Measurements from ENCODE around the gene OR2D3. TPM values are rescaled to one million over a fixed set of nuclear protein-coding genes. Genes with fewer than 3 reads are reported as not detected.
A peak's percentile ranks its signal among the peaks of the same experiment; 100 is the strongest.

The OR2D3 gene
- polyA plus RNA-seq, 4 donors, result not detected

DNA sequence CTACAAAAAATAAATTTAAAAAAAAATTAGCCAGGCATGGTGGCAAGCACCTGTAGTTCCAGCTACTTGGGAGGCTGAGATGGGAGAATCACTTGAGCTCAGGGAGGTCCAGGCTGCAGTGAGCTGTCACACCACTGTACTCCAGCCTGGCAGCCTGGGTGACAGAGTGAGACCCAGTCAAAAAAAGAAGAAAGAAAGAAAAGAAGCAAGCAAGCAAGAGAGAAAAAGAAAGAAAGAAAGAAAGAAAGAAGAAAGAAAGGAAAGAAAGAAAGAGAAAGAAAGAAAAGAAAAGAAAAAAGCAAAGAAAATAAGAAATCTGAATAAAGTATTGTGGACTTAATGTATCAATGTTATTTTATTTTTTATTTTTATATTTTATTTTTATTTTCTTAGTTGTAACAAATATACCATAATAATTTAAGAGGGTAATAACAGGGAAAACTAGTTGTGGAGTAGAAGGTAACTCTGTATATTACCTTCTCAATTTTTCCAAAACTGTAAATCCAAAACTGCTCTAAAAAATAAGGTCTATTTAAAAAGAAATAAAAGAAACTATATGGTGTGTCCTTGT lies 4.3 kb downstream of the OR2D3 start:
- Histone ChIP-seq H3K27me3 (ENCODE audit: control insufficient read depth in 3 of 3, insufficient read depth in 3 of 3, low read length in 3 of 3) (no peaks in the 10 kb centered on the region), H3K4me1 (ENCODE audit: control insufficient read depth in 3 of 3, insufficient read depth in 2 of 3, low read depth in 1 of 3, low read length in 2 of 3) (peaks cover 0 to 7% (median 0%) of the 10 kb centered on the region in 3 donors), H3K9me3 (ENCODE audit: control insufficient read depth in 2 of 2, insufficient read depth in 1 of 2, low read depth in 1 of 2, low read length in 1 of 2) (no peaks in the 10 kb centered on the region), H3K36me3 (ENCODE audit: control insufficient read depth in 3 of 3, insufficient read depth in 2 of 3, low read depth in 1 of 3, low read length in 3 of 3) (no peaks in the 10 kb centered on the region), H3K27ac (ENCODE audit: low read depth in 1 of 3, low read length in 2 of 3) (no peak overlapping the region), H3K4me3 (ENCODE audit: low read depth in 1 of 3, low read length in 3 of 3) (no peak overlapping the region)
- peak; percentile 55 for FAIRE-seq
- no peak for DNase-seq

DNA sequence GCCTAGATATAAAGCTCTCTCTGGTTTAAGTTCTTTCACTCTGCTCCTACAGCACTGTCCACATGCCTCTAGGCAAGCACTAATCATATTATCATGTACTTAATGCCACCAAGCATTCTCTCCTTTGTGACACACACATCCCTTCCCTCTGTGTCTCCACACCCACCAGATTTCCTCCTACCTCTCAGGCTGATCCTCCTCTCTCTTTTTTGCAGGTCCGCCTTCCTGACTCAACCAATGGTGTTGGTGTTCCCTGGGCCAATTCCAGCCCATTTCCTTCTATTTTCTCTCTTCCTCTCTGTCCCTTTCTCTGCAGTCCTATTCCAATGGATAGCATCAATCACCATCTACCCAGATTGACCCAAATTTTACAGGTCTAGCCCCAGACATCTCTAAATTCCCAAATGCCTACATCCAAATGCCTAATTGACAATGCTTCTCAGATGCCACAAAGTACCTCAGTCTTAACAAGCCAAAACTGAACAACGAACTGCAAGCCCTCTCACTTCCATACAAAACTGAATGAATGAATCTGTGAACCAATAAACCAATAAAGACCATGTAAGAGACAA lies 4.9 kb downstream of the OR2D3 start:
- H3K27ac ChIP-seq (ENCODE audit: low read depth in 1 of 3, low read length in 2 of 3), result peak overlapping the region in 2 of 3 donors; percentile 58 to 92
- WGBS, 3 donors, result 52 to 64% (median 55%) methylated on average over 2 of the region's 2 CpGs
- no peaks in the 10 kb centered on the region for H3K36me3 ChIP-seq (ENCODE audit: control insufficient read depth in 3 of 3, insufficient read depth in 2 of 3, low read depth in 1 of 3, low read length in 3 of 3)
- FAIRE-seq (no peak), DNase-seq (peak in 1 of 2 donors; percentile 8)
- peak overlapping the region; percentile 37 to 84 (median 61) for H3K4me3 ChIP-seq (ENCODE audit: low read depth in 1 of 3, low read length in 3 of 3)
- no peaks in the 10 kb centered on the region for H3K27me3 ChIP-seq (ENCODE audit: control insufficient read depth in 3 of 3, insufficient read depth in 3 of 3, low read length in 3 of 3)
- H3K4me1 ChIP-seq (ENCODE audit: control insufficient read depth in 3 of 3, insufficient read depth in 2 of 3, low read depth in 1 of 3, low read length in 2 of 3), result peaks cover 0 to 7% (median 0%) of the 10 kb centered on the region in 3 donors
- H3K9me3 ChIP-seq (ENCODE audit: control insufficient read depth in 2 of 2, insufficient read depth in 1 of 2, low read depth in 1 of 2, low read length in 1 of 2), result no peaks in the 10 kb centered on the region

DNA sequence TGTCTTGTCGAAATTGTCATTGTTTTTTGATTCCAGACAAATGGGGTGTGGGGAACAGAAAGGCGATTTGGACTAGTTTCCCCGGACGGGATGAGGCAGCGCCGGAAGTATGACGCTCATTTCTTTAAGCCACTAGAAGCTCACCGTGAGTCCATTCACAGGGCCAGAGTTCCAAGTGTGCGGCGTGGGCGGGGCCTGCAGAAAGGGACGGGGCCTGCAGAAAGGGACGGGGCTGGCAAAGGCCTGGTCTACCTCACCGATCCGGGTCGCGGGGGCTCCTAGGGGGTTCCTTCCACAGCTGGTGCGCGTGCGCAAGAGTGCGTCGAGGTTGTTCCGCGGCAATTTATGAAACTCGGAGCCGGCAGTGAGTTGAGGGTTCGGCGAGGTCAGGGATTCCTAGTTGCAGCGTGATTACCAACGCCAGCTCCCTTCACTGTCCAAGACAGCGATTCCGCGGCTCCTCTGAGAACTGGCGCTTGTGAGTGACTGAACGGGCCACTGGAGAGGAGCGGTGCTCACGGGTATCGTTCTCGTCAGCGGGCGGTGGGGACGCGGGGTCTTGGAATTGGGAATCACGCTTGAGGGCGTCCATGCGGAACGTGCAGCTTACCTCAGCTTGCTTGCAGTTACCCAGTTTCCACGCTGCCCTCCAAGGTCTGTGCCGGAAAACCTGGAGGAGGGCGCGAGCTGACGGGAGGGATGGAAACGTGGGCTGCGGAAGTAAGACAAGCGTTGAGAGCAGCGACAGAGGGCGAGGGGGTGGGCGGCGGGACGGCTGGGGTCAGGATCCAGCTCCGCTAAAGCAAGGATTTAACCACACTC lies 5.6 kb downstream of the OR2D3 start, which contains the start of gene ZNF215:
TSS of gene ZNF215 (plus strand) at position 219 of the 822 bp plus-strand sequence. CDS start 5,847 bp downstream, outside the sequence.
- Histone ChIP-seq H3K9me3 (ENCODE audit: control insufficient read depth in 2 of 2, insufficient read depth in 1 of 2, low read depth in 1 of 2, low read length in 1 of 2) (no peaks in the 10 kb centered on the region), H3K36me3 (ENCODE audit: control insufficient read depth in 3 of 3, insufficient read depth in 2 of 3, low read depth in 1 of 3, low read length in 3 of 3) (no peaks in the 10 kb centered on the region), H3K27me3 (ENCODE audit: control insufficient read depth in 3 of 3, insufficient read depth in 3 of 3, low read length in 3 of 3) (no peaks in the 10 kb centered on the region), H3K4me1 (ENCODE audit: control insufficient read depth in 3 of 3, insufficient read depth in 2 of 3, low read depth in 1 of 3, low read length in 2 of 3) (peaks cover 0 to 7% (median 0%) of the 10 kb centered on the region in 3 donors), H3K27ac (ENCODE audit: low read depth in 1 of 3, low read length in 2 of 3) (peak within 1 kb of the TSS; percentile 43 to 92 (median 58)), H3K4me3 (ENCODE audit: low read depth in 1 of 3, low read length in 3 of 3) (peak within 1 kb of the TSS; percentile 37 to 84 (median 61))
- FAIRE-seq (no peak), DNase-seq (peak; percentile 84 to 86)
- 1 to 3% (median 2%) methylated on average over 60 to 61 of the region's 61 CpGs for WGBS, 3 donors

DNA sequence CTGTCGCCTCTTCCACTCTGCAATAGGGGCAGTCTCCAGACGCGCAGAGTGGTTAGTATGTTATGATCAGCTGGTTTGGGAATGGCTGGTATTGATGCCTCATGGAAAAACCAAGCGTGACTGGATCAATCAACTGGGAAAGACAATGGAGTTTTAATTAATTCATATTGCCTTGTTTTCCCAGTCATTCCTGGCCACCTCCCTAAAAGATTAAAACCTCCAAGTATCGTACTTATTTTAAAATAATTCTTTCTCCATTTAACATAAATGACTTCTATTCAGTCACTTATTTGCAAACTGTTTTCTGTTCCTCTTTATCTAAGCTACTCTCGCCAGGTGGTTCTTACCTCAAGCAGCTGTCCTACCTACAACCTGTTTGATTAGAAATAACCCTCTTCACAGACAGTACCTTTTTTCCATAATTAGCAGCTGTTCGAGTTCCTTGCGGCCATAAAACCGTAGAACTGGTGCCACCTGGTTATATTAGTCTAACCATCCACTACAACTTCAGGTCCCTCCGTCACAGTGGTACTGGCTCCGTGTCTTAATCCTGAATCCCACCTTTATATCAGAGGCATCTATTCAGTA lies 6.3 kb downstream of the OR2D3 start:
- FAIRE-seq, result no peak
- Histone ChIP-seq H3K27me3 (ENCODE audit: control insufficient read depth in 3 of 3, insufficient read depth in 3 of 3, low read length in 3 of 3) (no peaks in the 10 kb centered on the region), H3K36me3 (ENCODE audit: control insufficient read depth in 3 of 3, insufficient read depth in 2 of 3, low read depth in 1 of 3, low read length in 3 of 3) (peaks cover 0 to under 1% (median 0%) of the 10 kb centered on the region in 3 donors), H3K4me1 (ENCODE audit: control insufficient read depth in 3 of 3, insufficient read depth in 2 of 3, low read depth in 1 of 3, low read length in 2 of 3) (peaks cover 0 to 7% (median 0%) of the 10 kb centered on the region in 3 donors), H3K9me3 (ENCODE audit: control insufficient read depth in 2 of 2, insufficient read depth in 1 of 2, low read depth in 1 of 2, low read length in 1 of 2) (no peaks in the 10 kb centered on the region), H3K27ac (ENCODE audit: low read depth in 1 of 3, low read length in 2 of 3) (peak overlapping the region in 2 of 3 donors; percentile 58 to 92), H3K4me3 (ENCODE audit: low read depth in 1 of 3, low read length in 3 of 3) (peak overlapping the region; percentile 37 to 84 (median 61))
- peak; percentile 10 to 34 for DNase-seq
- WGBS, 3 donors, result 7 to 13% (median 13%) methylated on average over 11 of the region's 11 CpGs

DNA sequence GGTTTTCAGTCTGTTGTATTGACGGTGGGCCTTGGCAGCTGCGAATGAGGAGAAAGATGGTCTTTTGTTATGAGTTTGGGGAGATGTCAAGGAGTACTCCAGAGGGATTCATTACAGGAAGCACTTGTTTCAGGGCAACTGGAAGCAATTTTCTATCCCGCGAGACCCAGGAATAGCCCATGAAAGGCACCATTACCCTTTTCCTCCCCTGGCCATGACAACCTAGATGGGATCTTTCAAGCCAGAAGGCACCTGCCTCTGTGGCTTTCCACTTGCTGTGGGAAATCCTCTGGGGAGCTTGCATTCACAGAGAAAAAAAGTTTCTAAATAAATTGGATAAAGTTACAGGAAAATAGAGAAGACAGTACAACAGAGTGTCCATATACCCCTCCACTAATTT lies 8.1 kb downstream of the OR2D3 start:
- WGBS, 3 donors, result 77 to 80% (median 78%) methylated on average over 4 of the region's 4 CpGs
- no peak for FAIRE-seq
- Histone ChIP-seq H3K27ac (ENCODE audit: low read depth in 1 of 3, low read length in 2 of 3) (no peak overlapping the region), H3K27me3 (ENCODE audit: control insufficient read depth in 3 of 3, insufficient read depth in 3 of 3, low read length in 3 of 3) (no peaks in the 10 kb centered on the region), H3K4me3 (ENCODE audit: low read depth in 1 of 3, low read length in 3 of 3) (no peak overlapping the region), H3K36me3 (ENCODE audit: control insufficient read depth in 3 of 3, insufficient read depth in 2 of 3, low read depth in 1 of 3, low read length in 3 of 3) (peaks cover 0 to 2% (median 0%) of the 10 kb centered on the region in 3 donors), H3K9me3 (ENCODE audit: control insufficient read depth in 2 of 2, insufficient read depth in 1 of 2, low read depth in 1 of 2, low read length in 1 of 2) (no peaks in the 10 kb centered on the region), H3K4me1 (ENCODE audit: control insufficient read depth in 3 of 3, insufficient read depth in 2 of 3, low read depth in 1 of 3, low read length in 2 of 3) (peaks cover 0 to 7% (median 0%) of the 10 kb centered on the region in 3 donors)
- no peak for DNase-seq

DNA sequence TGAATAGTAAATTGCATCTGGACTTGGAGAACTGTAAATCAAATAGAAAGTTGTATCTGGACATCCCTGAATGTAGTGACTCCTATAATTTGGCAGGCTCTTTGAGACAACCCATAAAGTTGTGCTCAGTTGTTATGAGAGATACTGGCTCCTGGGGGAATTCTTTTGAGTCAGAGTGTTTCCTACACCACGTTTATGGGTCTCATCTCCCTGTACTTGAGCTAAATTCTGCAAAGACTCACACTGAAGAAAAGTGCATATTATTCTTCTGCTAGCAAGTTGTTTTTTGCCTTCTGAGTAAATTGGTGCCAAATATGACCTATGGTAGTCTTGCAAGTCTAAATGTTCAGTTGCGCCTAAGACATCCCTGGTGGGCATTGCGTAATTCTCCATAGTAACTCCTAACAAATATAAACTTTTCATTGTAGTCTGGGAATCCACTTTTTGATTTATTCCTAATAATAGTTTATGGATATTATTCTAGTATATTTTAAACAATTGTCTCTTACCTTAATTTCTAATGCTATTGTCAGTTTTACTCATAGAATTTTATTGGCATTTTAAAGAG lies 10.4 kb downstream of the OR2D3 start:
- Histone ChIP-seq H3K27me3 (ENCODE audit: control insufficient read depth in 3 of 3, insufficient read depth in 3 of 3, low read length in 3 of 3) (no peaks in the 10 kb centered on the region), H3K36me3 (ENCODE audit: control insufficient read depth in 3 of 3, insufficient read depth in 2 of 3, low read depth in 1 of 3, low read length in 3 of 3) (peaks cover 0 to 2% (median 0%) of the 10 kb centered on the region in 3 donors), H3K9me3 (ENCODE audit: control insufficient read depth in 2 of 2, insufficient read depth in 1 of 2, low read depth in 1 of 2, low read length in 1 of 2) (no peaks in the 10 kb centered on the region), H3K4me1 (ENCODE audit: control insufficient read depth in 3 of 3, insufficient read depth in 2 of 3, low read depth in 1 of 3, low read length in 2 of 3) (peaks cover 0 to 7% (median 0%) of the 10 kb centered on the region in 3 donors), H3K4me3 (ENCODE audit: low read depth in 1 of 3, low read length in 3 of 3) (no peak overlapping the region), H3K27ac (ENCODE audit: low read depth in 1 of 3, low read length in 2 of 3) (no peak overlapping the region)
- no peak for DNase-seq
- FAIRE-seq, result no peak
- 86 to 90% (median 88%) methylated on average over 3 of the region's 3 CpGs for WGBS, 3 donors

DNA sequence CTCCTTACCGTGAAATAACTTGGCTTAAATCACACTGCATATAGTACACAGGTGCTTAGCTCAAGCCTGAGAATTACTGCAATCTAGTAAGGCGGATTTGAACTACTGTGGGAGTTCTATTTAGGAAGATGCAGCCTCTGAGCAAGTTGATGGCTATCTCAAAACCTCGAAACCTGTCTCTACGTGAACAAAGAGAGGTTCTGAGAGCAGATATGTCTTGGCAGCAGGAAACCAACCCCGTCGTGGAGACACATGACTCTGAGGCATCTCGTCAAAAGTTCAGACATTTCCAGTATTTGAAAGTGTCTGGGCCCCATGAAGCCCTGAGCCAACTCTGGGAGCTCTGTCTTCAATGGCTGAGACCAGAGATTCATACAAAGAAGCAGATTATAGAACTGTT lies 11.3 kb downstream of the OR2D3 start:
- Histone ChIP-seq H3K36me3 (ENCODE audit: control insufficient read depth in 3 of 3, insufficient read depth in 2 of 3, low read depth in 1 of 3, low read length in 3 of 3) (peaks cover 0 to 2% (median 0%) of the 10 kb centered on the region in 3 donors), H3K4me3 (ENCODE audit: low read depth in 1 of 3, low read length in 3 of 3) (no peak overlapping the region), H3K4me1 (ENCODE audit: control insufficient read depth in 3 of 3, insufficient read depth in 2 of 3, low read depth in 1 of 3, low read length in 2 of 3) (peaks cover 0 to 7% (median 0%) of the 10 kb centered on the region in 3 donors), H3K27me3 (ENCODE audit: control insufficient read depth in 3 of 3, insufficient read depth in 3 of 3, low read length in 3 of 3) (no peaks in the 10 kb centered on the region), H3K9me3 (ENCODE audit: control insufficient read depth in 2 of 2, insufficient read depth in 1 of 2, low read depth in 1 of 2, low read length in 1 of 2) (no peaks in the 10 kb centered on the region), H3K27ac (ENCODE audit: low read depth in 1 of 3, low read length in 2 of 3) (no peak overlapping the region)
- DNase-seq, result no peak
- WGBS, 3 donors, result 69 to 94% (median 85%) methylated on average over 7 of the region's 7 CpGs
- no peak for FAIRE-seq

DNA sequence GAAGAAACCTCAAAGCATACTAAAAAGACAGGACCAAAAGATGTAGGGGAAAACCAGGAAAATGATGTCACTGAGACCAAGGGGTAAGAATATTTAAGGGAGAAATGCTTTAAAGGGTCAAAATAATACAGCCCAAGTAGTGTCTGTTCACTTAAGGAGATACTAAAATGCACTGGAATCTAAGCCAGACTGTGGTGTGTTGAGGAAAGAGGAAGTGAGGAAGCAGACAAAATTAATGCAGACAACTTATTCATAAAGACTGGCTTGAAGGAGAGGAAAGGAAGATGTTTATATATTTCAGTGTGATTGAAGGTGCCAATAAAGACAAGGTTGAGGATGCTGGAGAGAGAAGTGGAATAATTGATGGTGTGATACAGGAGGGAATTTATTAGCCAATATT lies 21.2 kb downstream of the OR2D3 start:
- Histone ChIP-seq H3K4me1 (ENCODE audit: control insufficient read depth in 3 of 3, insufficient read depth in 2 of 3, low read depth in 1 of 3, low read length in 2 of 3) (no peaks in the 10 kb centered on the region), H3K36me3 (ENCODE audit: control insufficient read depth in 3 of 3, insufficient read depth in 2 of 3, low read depth in 1 of 3, low read length in 3 of 3) (no peaks in the 10 kb centered on the region), H3K27me3 (ENCODE audit: control insufficient read depth in 3 of 3, insufficient read depth in 3 of 3, low read length in 3 of 3) (no peaks in the 10 kb centered on the region), H3K27ac (ENCODE audit: low read depth in 1 of 3, low read length in 2 of 3) (no peak overlapping the region), H3K9me3 (ENCODE audit: control insufficient read depth in 2 of 2, insufficient read depth in 1 of 2, low read depth in 1 of 2, low read length in 1 of 2) (no peaks in the 10 kb centered on the region), H3K4me3 (ENCODE audit: low read depth in 1 of 3, low read length in 3 of 3) (no peak overlapping the region)
- no peak for FAIRE-seq
- DNase-seq, result no peak

All from small intestine (tissue), 7 donors.